ENCODE results near the gene ARHGAP6.

DNA sequence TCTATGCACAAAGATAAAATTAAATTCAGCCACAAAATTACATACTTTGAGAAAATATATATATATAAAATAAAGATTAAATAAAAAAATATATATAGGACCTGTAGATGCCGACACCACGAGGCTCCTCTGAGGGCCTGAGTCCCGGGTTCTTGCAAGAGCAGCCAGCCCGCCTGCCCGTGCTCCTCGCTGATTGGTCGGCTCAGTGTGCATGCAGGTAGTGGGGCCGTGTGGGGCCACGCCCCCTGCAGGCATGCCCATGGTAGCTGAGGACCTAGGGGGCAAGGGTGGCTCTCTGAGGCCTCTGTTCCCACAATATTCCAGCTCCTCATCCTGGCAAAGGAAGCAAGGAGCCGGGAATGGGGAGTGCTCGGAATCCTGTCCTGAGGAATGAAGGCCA is 453.0 kb downstream of the ARHGAP6 start:
- TF ChIP-seq POLR2AphosphoS5 (IDR thresholded peaks at IDR 0.05) (no peak), EP300 (IDR thresholded peaks at IDR 0.05) (no peak), POLR2A (IDR thresholded peaks at IDR 0.05) (no peak)
- TF ChIP-seq, protein P1, sequence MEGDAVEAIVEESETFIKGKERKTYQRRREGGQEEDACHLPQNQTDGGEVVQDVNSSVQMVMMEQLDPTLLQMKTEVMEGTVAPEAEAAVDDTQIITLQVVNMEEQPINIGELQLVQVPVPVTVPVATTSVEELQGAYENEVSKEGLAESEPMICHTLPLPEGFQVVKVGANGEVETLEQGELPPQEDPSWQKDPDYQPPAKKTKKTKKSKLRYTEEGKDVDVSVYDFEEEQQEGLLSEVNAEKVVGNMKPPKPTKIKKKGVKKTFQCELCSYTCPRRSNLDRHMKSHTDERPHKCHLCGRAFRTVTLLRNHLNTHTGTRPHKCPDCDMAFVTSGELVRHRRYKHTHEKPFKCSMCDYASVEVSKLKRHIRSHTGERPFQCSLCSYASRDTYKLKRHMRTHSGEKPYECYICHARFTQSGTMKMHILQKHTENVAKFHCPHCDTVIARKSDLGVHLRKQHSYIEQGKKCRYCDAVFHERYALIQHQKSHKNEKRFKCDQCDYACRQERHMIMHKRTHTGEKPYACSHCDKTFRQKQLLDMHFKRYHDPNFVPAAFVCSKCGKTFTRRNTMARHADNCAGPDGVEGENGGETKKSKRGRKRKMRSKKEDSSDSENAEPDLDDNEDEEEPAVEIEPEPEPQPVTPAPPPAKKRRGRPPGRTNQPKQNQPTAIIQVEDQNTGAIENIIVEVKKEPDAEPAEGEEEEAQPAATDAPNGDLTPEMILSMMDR (IDR thresholded peaks at IDR 0.05), result no peak
